Loucy (cell line): ENCODE results near the gene BACE1.
"Not testable (repeated sequence)": the region's sequence is repeated elsewhere in the genome, so short reads cannot be mapped to it uniquely, and the experiment has no call there.

Experiments used
- H2AFZ ChIP-seq: fragments of 200-600 bp; sonication (generic); 2 replicates; pipeline ENCODE4 v1.6.0; 2016; ENCODE audit warnings: antibody characterized with exemption, mild to moderate bottlenecking, low read length, moderate library complexity
- H3F3A ChIP-seq: fragments of 200-600 bp; 2 replicates; pipeline ENCODE4 v1.6.0; 2016; ENCODE audit warnings: antibody characterized with exemption, low read depth, mild to moderate bottlenecking
- H3K27me3 ChIP-seq: fragments of 200-600 bp; sonication (generic); 2 replicates; pipeline ENCODE4 v1.6.1; 2014; ENCODE audit warnings: low read length, mild to moderate bottlenecking; ENCODE audit not compliant: insufficient read depth, poor library complexity, severe bottlenecking
- H3K36me3 ChIP-seq: fragments of 200-600 bp; sonication (generic); 2 replicates; pipeline ENCODE4 v1.6.1; 2016; ENCODE audit warnings: low read length; ENCODE audit not compliant: insufficient read depth
- H3K4me1 ChIP-seq: fragments of 200-600 bp; sonication (generic); 2 replicates; pipeline ENCODE4 v1.5.1; 2014; ENCODE audit warnings: low read length, mild to moderate bottlenecking; ENCODE audit not compliant: insufficient read depth, poor library complexity, severe bottlenecking
- H3K4me2 ChIP-seq: fragments of 200-600 bp; sonication (generic); 2 replicates; pipeline ENCODE4 v1.6.0; 2014; ENCODE audit warnings: antibody characterized with exemption, low read length, low read depth, mild to moderate bottlenecking; ENCODE audit not compliant: poor library complexity, severe bottlenecking
- H3K4me3 ChIP-seq: fragments of 200-600 bp; sonication (generic); 2 replicates; pipeline ENCODE4 v1.5.1; 2014; ENCODE audit warnings: low read length, mild to moderate bottlenecking, mixed read lengths; ENCODE audit not compliant: poor library complexity, severe bottlenecking
- H3K79me2 ChIP-seq: fragments of 200-600 bp; sonication (generic); 2 replicates; pipeline ENCODE4 v1.6.1; 2014; ENCODE audit warnings: low read length; ENCODE audit not compliant: insufficient read depth
- H3K9ac ChIP-seq: fragments of 200-600 bp; sonication (generic); 2 replicates; pipeline ENCODE4 v1.6.0; 2014; ENCODE audit warnings: mild to moderate bottlenecking, low read depth, low read length, moderate library complexity; ENCODE audit not compliant: poor library complexity, severe bottlenecking
- H3K9me2 ChIP-seq: fragments of 200-600 bp; sonication (generic); replicated peaks from 2 replicates; pipeline ENCODE4 v1.6.1; 2016; ENCODE audit warnings: low read depth, low read length, mixed read lengths
- H3K9me3 ChIP-seq: fragments of 200-600 bp; sonication (generic); 2 replicates; pipeline ENCODE4 v1.6.1; 2014; ENCODE audit warnings: mild to moderate bottlenecking, antibody characterized with exemption, low read length, low read depth; ENCODE audit not compliant: insufficient read depth
- H4K20me1 ChIP-seq: fragments of 200-600 bp; sonication (generic); 2 replicates; pipeline ENCODE4 v1.6.0; 2014; ENCODE audit warnings: antibody characterized with exemption, low read length, mild to moderate bottlenecking; ENCODE audit not compliant: insufficient read depth, poor library complexity, severe bottlenecking
- CTCF ChIP-seq: fragments of 200-600 bp; sonication (generic); conservative IDR thresholded peaks from 2 replicates; pipeline ENCODE4 v1.5.1; 2014; ENCODE audit warnings: mild to moderate bottlenecking, antibody characterized with exemption, low read length
- EZH2phosphoT487 ChIP-seq: fragments of 200-600 bp; IDR thresholded peaks from 2 replicates; pipeline ENCODE4 v1.6.1; 2018; ENCODE audit warnings: antibody characterized with exemption, mild to moderate bottlenecking, moderate library complexity, borderline replicate concordance

Gene BACE1

GRCh38 chr11:117278347-117278746, 37.7 kb downstream of the BACE1 start:
- no peak overlapping the region for H3K4me2 ChIP-seq
- no peak overlapping the region for H2AFZ ChIP-seq
- H4K20me1 ChIP-seq: no peaks in the 10 kb centered on the region
- H3K9ac ChIP-seq: no peak overlapping the region
- H3K36me3 ChIP-seq: peaks cover 11% of the 10 kb centered on the region; the same call in 1 of the 2 replicates
- no peaks in the 10 kb centered on the region for H3K79me2 ChIP-seq
- H3K4me3 ChIP-seq: no peak overlapping the region
- H3K9me3 ChIP-seq: no peaks in the 10 kb centered on the region
- H3K27me3 ChIP-seq: no peaks in the 10 kb centered on the region
- H3F3A ChIP-seq: no peaks in the 10 kb centered on the region
- no peaks in the 10 kb centered on the region for H3K9me2 ChIP-seq
- peaks cover 18% of the 10 kb centered on the region for H3K4me1 ChIP-seq
- TF ChIP-seq EZH2phosphoT487 (no peak), CTCF (no peak)

DNA sequence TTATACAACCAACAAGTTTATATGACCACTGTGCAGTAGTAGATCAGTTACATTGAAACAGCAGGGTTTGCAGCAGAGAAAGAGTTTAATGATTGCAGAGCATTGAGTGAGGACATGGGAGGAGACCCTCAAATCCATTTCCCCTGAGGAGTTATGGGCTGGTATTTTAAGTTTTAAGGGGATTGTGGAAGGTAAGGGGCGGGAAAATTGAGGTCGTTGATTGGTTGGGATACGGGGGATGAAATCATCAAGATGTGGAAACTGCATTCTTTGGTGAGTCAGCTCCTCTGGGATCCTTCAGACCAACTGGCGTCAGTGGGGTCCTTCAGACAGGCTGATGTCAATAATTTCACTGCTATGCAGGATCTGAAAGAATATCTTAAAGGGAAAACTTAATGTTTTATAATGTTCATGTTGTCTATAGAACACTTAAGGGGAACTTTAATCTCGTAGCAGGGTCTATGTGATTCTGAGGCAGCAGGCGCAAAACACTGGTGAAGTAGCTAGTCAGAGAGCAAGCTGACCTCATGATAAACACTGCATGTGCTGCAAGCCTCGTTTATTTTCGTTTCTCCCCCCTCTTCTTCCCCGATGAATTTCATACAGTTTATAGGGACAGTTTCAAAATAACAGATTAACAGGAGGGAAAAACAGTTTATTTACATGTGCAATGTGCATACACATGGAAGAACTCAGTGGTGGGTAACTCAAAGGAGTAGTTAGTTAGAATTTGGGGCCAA, 42.3 kb downstream of the BACE1 start:
- no peaks in the 10 kb centered on the region for H3F3A ChIP-seq
- no peaks in the 10 kb centered on the region for H3K9me3 ChIP-seq
- no peak overlapping the region for H2AFZ ChIP-seq
- TF ChIP-seq CTCF: no peak
- TF ChIP-seq EZH2phosphoT487: no peak
- no peak overlapping the region for H3K4me3 ChIP-seq
- H3K27me3 ChIP-seq: no peaks in the 10 kb centered on the region
- H3K4me1 ChIP-seq: no peaks in the 10 kb centered on the region
- H4K20me1 ChIP-seq: no peaks in the 10 kb centered on the region
- no peaks in the 10 kb centered on the region for H3K79me2 ChIP-seq
- H3K4me2 ChIP-seq: no peak overlapping the region
- H3K36me3 ChIP-seq: no peaks in the 10 kb centered on the region
- H3K9ac ChIP-seq: no peak overlapping the region
- H3K9me2 ChIP-seq: no peaks in the 10 kb centered on the region

- not testable (repeated sequence) for H3K9me2 ChIP-seq, H3K4me2 ChIP-seq, H3K27me3 ChIP-seq, H3K36me3 ChIP-seq, H3K9ac ChIP-seq, H3F3A ChIP-seq, H4K20me1 ChIP-seq, H3K4me3 ChIP-seq, H3K4me1 ChIP-seq, H3K9me3 ChIP-seq, H2AFZ ChIP-seq, H3K79me2 ChIP-seq
Observed at GRCh38 chr11:117272175-117272574, 43.9 kb downstream of the BACE1 start.

DNA sequence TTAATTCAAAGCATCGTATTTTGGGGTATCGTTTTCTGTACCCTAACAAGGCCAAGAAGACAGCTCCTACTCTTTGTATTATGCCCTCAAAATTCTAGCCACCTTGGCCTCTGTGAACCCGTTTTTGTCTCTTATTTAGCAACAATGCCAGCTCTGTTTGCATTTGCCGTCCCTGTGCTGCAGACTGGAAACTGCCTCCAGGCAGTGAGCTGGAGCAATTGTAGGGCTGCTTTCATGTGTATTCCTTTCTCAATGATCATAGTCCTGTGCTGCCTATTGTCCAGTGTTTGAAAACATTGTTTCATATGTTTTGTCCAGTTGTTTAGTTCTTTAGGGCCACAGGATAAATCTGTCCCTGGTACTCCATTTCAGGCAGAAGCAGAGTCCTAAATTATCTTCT, 44.8 kb downstream of the BACE1 start:
- H3K36me3 ChIP-seq: no peaks in the 10 kb centered on the region
- no peaks in the 10 kb centered on the region for H3K9me3 ChIP-seq
- no peaks in the 10 kb centered on the region for H4K20me1 ChIP-seq
- no peaks in the 10 kb centered on the region for H3K27me3 ChIP-seq
- H3K9me2 ChIP-seq: no peaks in the 10 kb centered on the region
- no peak overlapping the region for H3K9ac ChIP-seq
- H3K4me2 ChIP-seq: no peak overlapping the region
- no peaks in the 10 kb centered on the region for H3K79me2 ChIP-seq
- TF ChIP-seq CTCF: no peak
- TF ChIP-seq EZH2phosphoT487: no peak
- no peaks in the 10 kb centered on the region for H3K4me1 ChIP-seq
- no peak overlapping the region for H3K4me3 ChIP-seq
- no peaks in the 10 kb centered on the region for H3F3A ChIP-seq
- no peak overlapping the region for H2AFZ ChIP-seq
